ENCODE measurements around the gene SLC39A10.
"Not testable (repeated sequence)": the region's sequence is repeated elsewhere in the genome, so short reads cannot be mapped to it uniquely, and the experiment has no call there.

Gene SLC39A10

GRCh38 chr2:195674491-195675221, 17.6 kb downstream of the SLC39A10 start:
- DNase-seq = no peak

DNA sequence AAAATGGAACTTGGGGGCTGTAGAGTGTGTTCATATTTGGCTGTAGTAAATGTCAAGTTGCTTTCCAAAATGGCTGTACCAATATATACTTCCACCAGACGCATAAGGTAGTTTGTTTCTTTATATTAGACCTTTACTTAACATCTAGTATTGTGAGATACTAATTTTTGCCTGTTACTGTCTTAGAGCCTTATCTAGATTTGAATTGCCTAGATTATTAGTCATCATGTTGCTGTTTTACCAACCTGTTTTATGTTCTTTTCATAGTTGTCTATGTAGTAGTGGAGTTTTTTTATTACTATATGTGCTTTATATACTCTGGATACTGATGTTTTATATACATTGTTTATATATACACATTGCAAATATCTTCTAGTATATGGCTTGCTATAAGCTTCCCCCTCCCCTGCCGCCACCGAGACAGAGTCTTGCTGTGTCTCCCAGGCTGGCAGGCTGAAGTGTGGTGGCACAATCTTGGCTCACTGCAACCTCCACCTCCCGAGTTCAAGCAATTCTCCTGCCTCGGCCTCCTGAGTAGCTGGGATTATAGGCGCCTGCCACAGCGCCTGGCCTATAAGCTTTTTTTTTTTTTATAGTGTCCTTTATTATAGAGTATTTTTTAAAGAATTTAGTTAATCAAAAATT, 18.9 kb downstream of the SLC39A10 start:
- no peak for DNase-seq

DNA sequence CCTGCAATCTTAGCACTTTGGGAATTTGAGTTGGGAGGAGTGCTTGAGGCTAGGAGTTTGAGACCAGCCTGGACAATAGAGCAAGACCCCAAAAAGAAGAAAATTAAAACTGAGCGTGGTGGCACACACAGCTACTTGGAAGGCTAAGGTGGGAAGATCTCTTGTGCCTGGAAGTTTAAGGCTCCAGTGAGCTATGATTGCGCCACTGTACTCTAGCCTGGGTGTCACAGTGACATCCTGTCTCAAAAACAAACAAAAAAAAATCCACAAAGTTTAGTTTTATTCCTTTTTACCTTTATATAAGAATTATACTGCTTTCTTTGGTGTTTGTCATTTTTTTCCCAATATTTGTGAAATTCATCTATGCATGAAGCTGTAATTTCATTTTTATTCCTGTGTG, 20.3 kb downstream of the SLC39A10 start:
- no peak for DNase-seq

DNA sequence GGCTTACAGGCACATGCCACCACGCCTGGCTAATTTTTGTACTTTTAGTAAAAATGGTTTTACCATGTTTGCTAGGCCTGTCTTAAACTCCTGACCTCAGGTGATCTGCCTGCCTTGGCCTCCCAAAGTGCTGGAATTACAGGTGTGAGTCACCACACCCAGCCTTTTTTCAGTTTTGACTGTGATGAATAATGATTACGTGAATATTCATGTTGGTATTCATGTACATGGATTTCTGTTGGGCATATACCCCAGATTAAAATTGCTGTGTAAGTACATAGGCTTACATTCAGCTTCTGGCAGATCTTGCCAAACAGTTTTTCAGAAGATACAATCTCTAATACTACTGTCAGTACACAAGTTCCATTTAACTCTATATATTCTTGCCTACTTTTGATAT, 20.9 kb downstream of the SLC39A10 start:
- no peak for DNase-seq

GRCh38 chr2:195682077-195682476, 25.1 kb downstream of the SLC39A10 start:
- DNase-seq = no peak

DNA sequence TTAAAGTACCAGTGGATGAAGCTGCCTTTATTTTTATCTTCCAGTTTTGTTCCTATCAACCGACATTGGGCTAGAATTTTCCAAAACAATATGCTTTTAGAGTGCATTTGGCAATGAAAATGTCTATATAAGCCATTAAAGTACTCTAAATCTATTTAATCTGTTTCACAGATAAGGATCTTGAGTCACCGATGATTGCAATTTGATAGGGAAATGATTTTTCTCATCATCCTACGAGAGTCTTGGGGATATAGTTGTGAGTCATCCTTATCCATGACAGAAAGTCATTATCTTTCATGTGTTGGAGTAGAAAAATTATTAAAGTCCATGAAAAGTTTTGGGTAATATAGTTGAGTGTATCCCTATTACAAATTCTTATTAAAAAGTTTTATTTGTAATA, 26.1 kb downstream of the SLC39A10 start:
- DNase-seq = no peak

DNA sequence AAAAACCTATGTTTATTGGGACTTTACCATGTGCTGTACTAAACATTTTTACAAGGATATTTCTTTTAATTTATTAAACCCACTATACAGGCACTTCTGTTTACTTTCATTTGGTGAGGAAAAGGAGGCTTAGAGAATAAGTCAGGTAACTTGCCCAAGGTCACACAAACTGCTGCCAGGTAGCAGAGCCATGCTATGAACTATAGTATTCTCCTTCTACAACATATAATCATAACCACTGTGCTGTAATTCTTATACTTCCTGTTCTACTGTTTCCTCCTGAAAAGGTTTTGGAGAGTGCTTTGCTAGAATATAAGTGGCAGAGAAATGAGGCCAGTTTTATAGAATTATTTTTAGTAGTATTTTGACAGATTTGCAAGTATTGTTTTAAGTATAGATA, 29.5 kb downstream of the SLC39A10 start:
- no peak for DNase-seq

DNA sequence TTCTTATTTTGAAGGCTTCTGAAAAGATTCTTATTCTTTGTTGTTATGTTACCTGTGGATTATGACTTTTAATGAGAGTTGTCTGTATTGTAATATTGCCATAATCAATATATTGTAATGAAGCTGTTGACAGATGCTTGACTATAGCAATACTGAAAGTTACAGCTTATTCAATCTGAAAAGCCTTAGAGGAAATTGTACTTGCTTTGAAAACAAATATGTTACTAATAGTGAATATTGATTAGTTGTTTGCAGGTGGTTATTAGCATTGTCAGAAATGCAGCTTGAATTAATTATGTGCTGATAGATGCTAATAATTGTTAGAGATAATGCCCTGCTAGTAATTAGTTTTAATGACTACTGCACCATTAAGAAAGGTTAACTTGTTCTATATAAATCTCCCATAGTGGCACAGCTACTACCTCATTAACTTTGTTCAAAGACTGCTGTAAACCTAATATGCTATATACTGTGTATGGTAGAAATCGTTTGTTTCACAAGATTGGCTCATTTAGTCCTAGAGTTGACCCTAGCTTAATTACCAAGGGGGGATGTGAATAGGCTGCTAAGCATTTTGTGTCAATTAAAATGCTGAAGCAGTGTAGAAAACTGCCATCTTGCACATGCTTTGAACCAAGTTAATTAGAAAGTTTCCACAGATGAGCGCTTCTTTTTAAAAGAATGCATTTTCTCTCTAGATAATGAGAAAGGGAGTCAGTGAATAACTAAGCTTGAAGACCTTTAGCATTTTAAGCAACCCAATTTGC, 30.5 kb downstream of the SLC39A10 start:
- DNase-seq = no peak

GRCh38 chr2:195692531-195692930, 35.5 kb downstream of the SLC39A10 start:
- DNase-seq = not testable (repeated sequence)

DNA sequence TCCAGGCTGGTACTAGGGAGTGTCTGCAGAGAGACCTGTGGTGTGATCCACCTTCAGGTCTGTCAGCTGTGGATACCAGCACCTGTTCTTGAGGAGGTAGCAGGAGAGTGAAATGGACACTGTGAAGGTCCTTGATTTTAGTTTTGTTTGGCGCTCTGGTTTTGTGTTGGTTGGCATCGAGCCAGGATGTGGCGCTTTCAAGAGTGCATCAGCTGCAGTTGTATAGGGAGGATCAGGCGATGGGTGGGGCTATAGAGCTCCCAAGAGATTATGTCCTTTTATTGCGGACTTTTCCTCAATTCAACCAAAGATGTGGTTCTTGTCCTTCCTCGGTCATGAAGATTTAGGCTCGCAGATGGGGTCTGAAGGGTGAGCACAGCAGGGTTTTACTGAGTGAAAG, 37.5 kb downstream of the SLC39A10 start:
- no peak for DNase-seq

GRCh38 chr2:195695002-195695631, 38.1 kb downstream of the SLC39A10 start:
- no peak for DNase-seq

DNA sequence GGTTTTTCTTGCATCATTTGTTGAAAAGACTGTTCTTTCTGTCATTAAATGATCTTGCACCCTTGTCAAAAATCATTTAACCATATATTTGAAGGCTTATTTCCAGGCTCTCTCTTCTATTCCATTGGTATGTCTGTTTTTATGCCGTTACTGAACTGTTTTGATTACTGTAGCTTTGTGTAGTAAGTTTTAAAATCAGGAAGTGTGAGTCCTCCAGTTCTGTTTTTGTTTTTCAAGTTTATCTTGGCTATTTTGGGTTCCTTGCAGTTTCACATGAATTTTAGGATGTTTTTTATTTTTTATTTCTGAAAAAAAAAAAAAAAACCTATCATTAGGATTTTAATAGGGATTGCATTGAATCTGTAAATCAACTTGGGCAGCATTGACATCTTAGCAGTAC, 39.0 kb downstream of the SLC39A10 start:
- DNase-seq = no peak

- no peak for DNase-seq
These were observed 40.7 kb downstream of the SLC39A10 start for GRCh38 chr2:195697681-195698220.

DNA sequence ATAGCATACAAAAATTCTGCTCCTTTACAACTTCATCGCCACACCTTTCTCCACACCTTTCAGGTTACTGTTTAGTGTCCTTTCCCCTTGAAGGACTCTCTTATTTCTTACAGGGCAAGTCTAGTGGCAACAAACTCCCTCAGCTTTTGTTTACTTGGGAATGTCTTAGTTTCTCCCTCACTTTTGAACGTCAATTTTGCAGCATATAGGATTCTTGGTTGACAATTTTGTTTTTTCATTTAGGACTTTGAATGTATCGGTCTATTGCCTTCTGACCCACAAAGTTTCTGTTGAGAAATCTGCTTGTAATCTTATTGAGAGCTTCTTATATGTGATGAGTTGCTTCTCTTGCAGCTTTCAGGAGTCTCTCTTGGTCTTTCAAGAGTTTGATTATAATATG, 43.5 kb downstream of the SLC39A10 start:
- no peak for DNase-seq

- no peak for DNase-seq
These were observed 49.3 kb downstream of the SLC39A10 start for GRCh38 chr2:195706161-195706900.

GRCh38 chr2:195709901-195710806, 53.1 kb downstream of the SLC39A10 start:
- DNase-seq = no peak

DNA sequence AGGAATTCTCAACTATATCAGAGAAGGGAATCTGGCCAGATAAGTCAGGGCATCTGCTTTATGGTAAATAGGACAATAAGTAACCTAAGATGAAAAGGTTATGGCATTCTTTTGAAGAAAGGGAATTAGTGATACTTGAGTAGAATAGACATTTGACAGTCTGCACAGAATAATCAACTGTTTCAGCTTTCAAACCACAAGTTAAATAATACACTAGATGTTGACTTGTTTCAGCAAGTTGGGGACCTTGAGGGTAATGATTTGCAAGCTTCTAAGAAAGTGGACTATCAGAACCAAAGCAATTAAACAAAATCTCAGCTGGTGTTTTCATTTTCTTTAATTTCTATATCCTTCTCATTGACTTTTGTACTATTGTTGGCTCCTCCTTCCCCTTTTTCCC, 54.5 kb downstream of the SLC39A10 start:
- no peak for DNase-seq

- no peak for DNase-seq
These were observed 59.4 kb downstream of the SLC39A10 start for GRCh38 chr2:195716466-195716865.

- DNase-seq = no peak
These were observed 64.0 kb downstream of the SLC39A10 start for GRCh38 chr2:195721042-195721441.

DNA sequence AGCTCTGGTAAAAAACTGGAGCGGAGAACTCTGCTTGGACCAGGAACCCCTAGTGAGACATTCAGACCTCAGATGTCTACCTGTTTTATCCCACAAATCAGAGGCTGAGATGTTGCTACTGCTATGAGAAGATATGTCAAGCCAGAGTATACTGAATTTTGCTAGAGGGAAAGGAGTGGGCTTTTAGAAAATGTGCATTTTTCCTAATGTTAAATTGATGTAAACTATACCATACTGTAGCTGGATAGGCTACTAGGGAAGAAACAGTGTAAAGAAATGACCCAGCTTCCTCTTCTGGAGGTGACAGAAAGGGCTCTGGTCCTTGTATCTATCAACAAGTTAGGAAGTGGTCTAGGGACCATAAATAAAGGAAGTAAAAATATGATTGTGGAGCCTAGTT, 65.0 kb downstream of the SLC39A10 start:
- DNase-seq = no peak

DNA sequence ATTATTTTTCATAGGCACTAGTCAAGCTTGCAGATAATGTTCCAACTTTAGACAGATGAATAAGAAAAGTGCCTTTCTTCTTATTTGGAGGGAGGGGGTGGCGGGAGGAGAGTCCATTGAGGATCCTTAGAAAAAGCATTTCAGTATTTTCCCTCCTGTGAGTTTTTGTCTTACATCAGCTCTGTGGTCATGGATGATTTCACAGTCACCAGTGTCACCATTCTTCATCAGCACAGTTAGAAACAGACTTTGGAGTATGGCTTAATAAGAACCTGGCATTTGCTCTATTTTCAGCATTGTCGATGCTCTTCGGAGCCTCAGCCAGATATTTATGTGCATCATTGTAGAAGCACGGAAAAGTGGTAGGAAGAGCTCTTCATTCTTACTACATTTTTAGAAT, 70.1 kb downstream of the SLC39A10 start:
- no peak for DNase-seq
